A549 (cell line): Measurements from ENCODE around the gene RNF166. TPM values are rescaled to one million over a fixed set of nuclear protein-coding genes. Genes with fewer than 3 reads are reported as not detected.

Experiments used
- ATAC-seq, 2 experiments: fragments of 200-7000 bp in 1 of 2; fragments of >200 bp in 1 of 2; cut with Nextera tagmentation in 1 of 2; cut with Tn5 transposase in 1 of 2; 3 replicates each; pipeline versions ENCODE4 v1.8.0 to v1.9.1; 2018 to 2020; ENCODE audit warnings: mild to moderate bottlenecking in 1 of 2, moderate library complexity in 1 of 2
- CTCF ChIA-PET: fragments of 300-600 bp; sonication (Branson Sonifier 250); formaldehyde crosslinking; extraction: SDS; loops from one replicate; lab custom pipeline; 2021; ENCODE audit warnings: antibody characterized with exemption, inconsistent platforms; lab: Yijun Ruan, JAX
- POLR2A ChIA-PET: fragments of 350-600 bp; formaldehyde crosslinking; extraction: SDS; loops from one replicate; lab custom pipeline; 2021; ENCODE audit warnings: antibody characterized with exemption, inconsistent platforms; lab: Yijun Ruan, JAX
- DNase-seq, 2 experiments: peaks; one replicate each; pipeline versions ENCODE4 v3.0.0 to v3.0.0-alpha.2; 2011 to 2016; ENCODE audit warnings: low read depth in 1 of 2, low spot score in 1 of 2
- FAIRE-seq: peaks from 2 replicates; lab custom pipeline; 2011; peaks lifted over from hg19 to GRCh38; lab: Jason Lieb, UNC
- H3K27ac ChIP-seq, 2 experiments: fragments of >200 bp; sonication (Bioruptor Twin); formaldehyde crosslinking; 3 replicates each; pipeline ENCODE4 v1.5.1; 2016 to 2017
- H3K4me1 ChIP-seq: fragments of >200 bp; sonication (Bioruptor Twin); formaldehyde crosslinking; 3 replicates; pipeline ENCODE4 v1.6.1; 2016
- H3K4me2 ChIP-seq: fragments of >200 bp; sonication (Bioruptor Twin); formaldehyde crosslinking; 3 replicates; pipeline ENCODE4 v1.6.1; 2016
- H3K4me3 ChIP-seq: fragments of >200 bp; sonication (Bioruptor Twin); formaldehyde crosslinking; 3 replicates; pipeline ENCODE4 v1.5.1; 2016
- H3K9me3 ChIP-seq: fragments of >200 bp; sonication (Bioruptor Twin); formaldehyde crosslinking; 3 replicates; pipeline ENCODE4 v1.6.1; 2016
- E2F6 ChIP-seq: IDR thresholded peaks from 2 replicates; pipeline ENCODE4 v1.6.1; 2012; ENCODE audit warnings: low read depth, borderline replicate concordance
- EHMT2 ChIP-seq: fragments of 200-600 bp; sonication (generic); IDR thresholded peaks from 2 replicates; pipeline ENCODE4 v1.6.1; 2016; ENCODE audit warnings: antibody characterized with exemption, low read depth, mild to moderate bottlenecking, moderate library complexity
- ELK1 ChIP-seq: fragments of 150-350 bp; IDR thresholded peaks from 2 replicates; pipeline ENCODE4 v1.6.1; 2014; ENCODE audit warnings: low read depth, mild to moderate bottlenecking, low read length
- FOSL2 ChIP-seq, 2 experiments: fragments of 450-650 bp in 1 of 2; fragments of >200 bp in 1 of 2; sonication (Bioruptor Twin) in 1 of 2; formaldehyde crosslinking; IDR thresholded peaks; 2 replicates each; pipeline versions ENCODE4 v1.5.0 to v1.6.1; 2016 to 2020; ENCODE audit warnings: mild to moderate bottlenecking in 1 of 2, moderate library complexity in 1 of 2
- GATA3 ChIP-seq: IDR thresholded peaks from 2 replicates; pipeline ENCODE4 v1.6.1; 2012; ENCODE audit warnings: borderline replicate concordance
- HOXA7 ChIP-seq: fragments of 250-450 bp; sonication (Bioruptor Pico); IDR thresholded peaks from 2 replicates; pipeline ENCODE4 v1.5.0; 2020; ENCODE audit warnings: mild to moderate bottlenecking, moderate library complexity
- HOXB13 ChIP-seq: fragments of 250-450 bp; sonication (Bioruptor Pico); IDR thresholded peaks from 2 replicates; pipeline ENCODE4 v1.5.0; 2020; ENCODE audit warnings: low read depth, mild to moderate bottlenecking, moderate library complexity
- HOXB5 ChIP-seq: fragments of 250-450 bp; sonication (Bioruptor Pico); IDR thresholded peaks from 2 replicates; pipeline ENCODE4 v1.5.0; 2020; ENCODE audit warnings: mild to moderate bottlenecking, moderate library complexity
- JUN ChIP-seq, 2 experiments: fragments of >200 bp; sonication (Bioruptor Twin); formaldehyde crosslinking; IDR thresholded peaks; 2 replicates in 1 of 2; 3 replicates in 1 of 2; pipeline ENCODE4 v1.6.1; 2016 to 2017
- KDM5A ChIP-seq: fragments of 200-600 bp; sonication (generic); IDR thresholded peaks from 2 replicates; pipeline ENCODE4 v1.6.1; 2016; ENCODE audit warnings: antibody characterized with exemption, mild to moderate bottlenecking
- MYC ChIP-seq: IDR thresholded peaks from 2 replicates; pipeline ENCODE4 v1.6.1; 2012; ENCODE audit warnings: mild to moderate bottlenecking, inconsistent platforms, low read length, improper control_type of control experiment, borderline replicate concordance
- NFE2L2 ChIP-seq: fragments of 150-350 bp; conservative IDR thresholded peaks from 2 replicates; pipeline ENCODE4 v1.6.1; 2014; ENCODE audit warnings: low read length
- RCOR1 ChIP-seq: fragments of 150-350 bp; IDR thresholded peaks from 2 replicates; pipeline ENCODE4 v1.6.1; 2014; ENCODE audit warnings: antibody characterized with exemption, low read length, low read depth
- REST ChIP-seq: fragments of 200-600 bp; sonication (generic); IDR thresholded peaks from 2 replicates; pipeline ENCODE4 v1.6.1; 2016; ENCODE audit warnings: antibody characterized with exemption, mild to moderate bottlenecking, moderate library complexity
- RFX5 ChIP-seq: fragments of 450-650 bp; IDR thresholded peaks from 2 replicates; pipeline ENCODE4 v1.7.1; 2014; ENCODE audit warnings: antibody characterized with exemption, mild to moderate bottlenecking, moderate library complexity
- SMC3 ChIP-seq: fragments of >200 bp; sonication (Bioruptor Twin); formaldehyde crosslinking; IDR thresholded peaks from 3 replicates; pipeline ENCODE4 v1.6.1; 2018; ENCODE audit warnings: inconsistent platforms
- ZC3H11A ChIP-seq: fragments of 450-650 bp; IDR thresholded peaks from 2 replicates; pipeline ENCODE4 v1.6.1; 2014; ENCODE audit warnings: antibody characterized with exemption, mild to moderate bottlenecking
- WGBS: methylation state at CpG from one replicate; pipeline ENCODE4 v1.1.6; 2017; ENCODE audit errors: missing lambda C conversion rate; 5-methylcytosine and 5-hydroxymethylcytosine counted together
- polyA plus RNA-seq, 4 experiments: library from polyadenylated mRNA; depleted of rRNA in 3 of 4; stranded (reverse); fragments of >200 nt; fragmentation: RNase III in 1 of 4; extraction: RNeasy Plus Mini Kit Qiagen cat#74134 plus additional on column Dnase treatment in 1 of 4; gene quantifications; 2 replicates in 3 of 4; 3 replicates in 1 of 4; pipeline ENCODE4 v1.2.3, GENCODE V29; 2011 to 2017
- TF ChIP-seq, protein P1 (sequence below): fragments of >200 bp; sonication (Bioruptor Twin); formaldehyde crosslinking; IDR thresholded peaks from 3 replicates; pipeline ENCODE4 v1.6.1; 2016
- TF ChIP-seq, protein P2 (sequence below): fragments of >200 bp; sonication (Bioruptor Twin); formaldehyde crosslinking; IDR thresholded peaks from 3 replicates; pipeline ENCODE4 v1.5.1; 2016
- TF ChIP-seq, protein P3 (sequence below): fragments of 250-450 bp; sonication (Bioruptor Pico); IDR thresholded peaks from 2 replicates; pipeline ENCODE4 v1.5.0; 2021; ENCODE audit warnings: mild to moderate bottlenecking, moderate library complexity, borderline replicate concordance
- TF ChIP-seq, protein P4 (sequence below): IDR thresholded peaks from 2 replicates; pipeline ENCODE4 v1.6.1; 2012

RNF166 gene
- polyA plus RNA-seq, 2 of the 4 experiments (the other 2 are of a cell fraction): 9.4 to 11.6 TPM

- TF ChIP-seq FOSL2 (IDR thresholded peaks at IDR 0.05): no peak
- TF ChIP-seq FOSL2 (CRISPR knock-in tag; IDR thresholded peaks at IDR 0.05): no peak
- TF ChIP-seq RCOR1: no peak
- TF ChIP-seq, protein P1, sequence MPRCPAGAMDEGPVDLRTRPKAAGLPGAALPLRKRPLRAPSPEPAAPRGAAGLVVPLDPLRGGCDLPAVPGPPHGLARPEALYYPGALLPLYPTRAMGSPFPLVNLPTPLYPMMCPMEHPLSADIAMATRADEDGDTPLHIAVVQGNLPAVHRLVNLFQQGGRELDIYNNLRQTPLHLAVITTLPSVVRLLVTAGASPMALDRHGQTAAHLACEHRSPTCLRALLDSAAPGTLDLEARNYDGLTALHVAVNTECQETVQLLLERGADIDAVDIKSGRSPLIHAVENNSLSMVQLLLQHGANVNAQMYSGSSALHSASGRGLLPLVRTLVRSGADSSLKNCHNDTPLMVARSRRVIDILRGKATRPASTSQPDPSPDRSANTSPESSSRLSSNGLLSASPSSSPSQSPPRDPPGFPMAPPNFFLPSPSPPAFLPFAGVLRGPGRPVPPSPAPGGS: no peak
- TF ChIP-seq, protein P2, sequence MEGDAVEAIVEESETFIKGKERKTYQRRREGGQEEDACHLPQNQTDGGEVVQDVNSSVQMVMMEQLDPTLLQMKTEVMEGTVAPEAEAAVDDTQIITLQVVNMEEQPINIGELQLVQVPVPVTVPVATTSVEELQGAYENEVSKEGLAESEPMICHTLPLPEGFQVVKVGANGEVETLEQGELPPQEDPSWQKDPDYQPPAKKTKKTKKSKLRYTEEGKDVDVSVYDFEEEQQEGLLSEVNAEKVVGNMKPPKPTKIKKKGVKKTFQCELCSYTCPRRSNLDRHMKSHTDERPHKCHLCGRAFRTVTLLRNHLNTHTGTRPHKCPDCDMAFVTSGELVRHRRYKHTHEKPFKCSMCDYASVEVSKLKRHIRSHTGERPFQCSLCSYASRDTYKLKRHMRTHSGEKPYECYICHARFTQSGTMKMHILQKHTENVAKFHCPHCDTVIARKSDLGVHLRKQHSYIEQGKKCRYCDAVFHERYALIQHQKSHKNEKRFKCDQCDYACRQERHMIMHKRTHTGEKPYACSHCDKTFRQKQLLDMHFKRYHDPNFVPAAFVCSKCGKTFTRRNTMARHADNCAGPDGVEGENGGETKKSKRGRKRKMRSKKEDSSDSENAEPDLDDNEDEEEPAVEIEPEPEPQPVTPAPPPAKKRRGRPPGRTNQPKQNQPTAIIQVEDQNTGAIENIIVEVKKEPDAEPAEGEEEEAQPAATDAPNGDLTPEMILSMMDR: no peak
- no peak for TF ChIP-seq JUN (IDR thresholded peaks at IDR 0.05)
- TF ChIP-seq GATA3: no peak
- TF ChIP-seq, protein P3, sequence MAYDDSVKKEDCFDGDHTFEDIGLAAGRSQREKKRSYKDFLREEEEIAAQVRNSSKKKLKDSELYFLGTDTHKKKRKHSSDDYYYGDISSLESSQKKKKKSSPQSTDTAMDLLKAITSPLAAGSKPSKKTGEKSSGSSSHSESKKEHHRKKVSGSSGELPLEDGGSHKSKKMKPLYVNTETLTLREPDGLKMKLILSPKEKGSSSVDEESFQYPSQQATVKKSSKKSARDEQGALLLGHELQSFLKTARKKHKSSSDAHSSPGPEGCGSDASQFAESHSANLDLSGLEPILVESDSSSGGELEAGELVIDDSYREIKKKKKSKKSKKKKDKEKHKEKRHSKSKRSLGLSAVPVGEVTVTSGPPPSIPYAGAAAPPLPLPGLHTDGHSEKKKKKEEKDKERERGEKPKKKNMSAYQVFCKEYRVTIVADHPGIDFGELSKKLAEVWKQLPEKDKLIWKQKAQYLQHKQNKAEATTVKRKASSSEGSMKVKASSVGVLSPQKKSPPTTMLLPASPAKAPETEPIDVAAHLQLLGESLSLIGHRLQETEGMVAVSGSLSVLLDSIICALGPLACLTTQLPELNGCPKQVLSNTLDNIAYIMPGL (CRISPR knock-in tag): no peak
- no peak for TF ChIP-seq MYC
- no peak for TF ChIP-seq HOXA7 (CRISPR knock-in tag)
- TF ChIP-seq E2F6: no peak
- TF ChIP-seq KDM5A: no peak
- TF ChIP-seq HOXB5 (CRISPR knock-in tag): no peak
- no peak for TF ChIP-seq ZC3H11A
- TF ChIP-seq, protein P4, sequence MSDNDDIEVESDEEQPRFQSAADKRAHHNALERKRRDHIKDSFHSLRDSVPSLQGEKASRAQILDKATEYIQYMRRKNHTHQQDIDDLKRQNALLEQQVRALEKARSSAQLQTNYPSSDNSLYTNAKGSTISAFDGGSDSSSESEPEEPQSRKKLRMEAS: no peak
- TF ChIP-seq ELK1: no peak
- TF ChIP-seq, all 56 proteins: peak for 0
- ChIA-PET CTCF (interaction anchor here (1.5 to 21.2 kb wide), 2 partner anchors 18 to 427 kb away, joined by 6 to 596 read pairs; no protein-coding TSS in a partner anchor), POLR2A (no interaction called here)
- Histone ChIP-seq H3K27ac (no peak overlapping the region), H3K9me3 (no peaks in the 10 kb centered on the region), H3K4me1 (peaks cover 4% of the 10 kb centered on the region; the same call in 2 of the 3 replicates), H3K4me3 (no peak overlapping the region), H3K4me2 (no peak overlapping the region)
- WGBS: 91% methylated on average over 22 of the region's 33 CpGs
- ATAC-seq (no peak), DNase-seq (no peak), FAIRE-seq (no peak)
Observed at GRCh38 chr16:88739977-88740726, 33.9 kb upstream of the RNF166 start.

- POLR2A ChIA-PET: no interaction called here
- no peak for ATAC-seq
- Histone ChIP-seq H3K4me1 (peaks cover 4% of the 10 kb centered on the region; the same call in 2 of the 3 replicates), H3K4me2 (no peak overlapping the region), H3K4me3 (no peak overlapping the region), H3K27ac (no peak overlapping the region), H3K9me3 (no peaks in the 10 kb centered on the region)
- CTCF ChIA-PET: interaction anchor here (0.6 to 21.2 kb wide), 3 partner anchors 19 to 923 kb away, joined by 3 to 596 read pairs (median 6); no protein-coding TSS in a partner anchor
- WGBS: 90% methylated on average over 19 of the region's 22 CpGs
- no peak for DNase-seq
- FAIRE-seq: no peak
- TF ChIP-seq EHMT2: no peak
- no peak for TF ChIP-seq E2F6
- no peak for TF ChIP-seq HOXB5 (CRISPR knock-in tag)
- TF ChIP-seq RFX5: no peak
- TF ChIP-seq SMC3: no peak
- TF ChIP-seq NFE2L2: no peak
- TF ChIP-seq HOXB13 (CRISPR knock-in tag): no peak
- no peak for TF ChIP-seq REST
Observed at GRCh38 chr16:88739139-88739976, 33.1 kb upstream of the RNF166 start.
